Activated naive CD8-positive, alpha-beta T cell treated with anti-CD3 and anti-CD28 coated beads, Interleukin-2, amount 50 U/mL, for 16 hours (primary cell): ENCODE measurements around the gene CALML6.
"Not testable (repeated sequence)": the region's sequence is repeated elsewhere in the genome, so short reads cannot be mapped to it uniquely, and the experiment has no call there.

Source experiments
- DNase-seq: peaks from one replicate; pipeline ENCODE4 v3.0.0-alpha.2; 2020; ENCODE audit warnings: low read depth, low spot score

The CALML6 gene

GRCh38 chr1:1925437-1926345 lies 10.6 kb downstream of the CALML6 start:
- DNase-seq = no peak

GRCh38 chr1:1926346-1926811 lies 11.3 kb downstream of the CALML6 start:
- no peak for DNase-seq

GRCh38 chr1:1926886-1927660 lies 12.0 kb downstream of the CALML6 start:
- DNase-seq = no peak

- no peak for DNase-seq
These were observed 12.7 kb downstream of the CALML6 start for GRCh38 chr1:1927751-1928150.

GRCh38 chr1:1928231-1929101 lies 13.4 kb downstream of the CALML6 start:
- no peak for DNase-seq

- no peak for DNase-seq
These were observed 14.1 kb downstream of the CALML6 start for GRCh38 chr1:1929102-1929638.

- no peak for DNase-seq
These were observed 14.8 kb downstream of the CALML6 start for GRCh38 chr1:1929639-1930545.

- not testable (repeated sequence) for DNase-seq
These were observed 19.8 kb downstream of the CALML6 start for GRCh38 chr1:1934848-1935247.

GRCh38 chr1:1937061-1937460 lies 22.0 kb downstream of the CALML6 start:
- DNase-seq = no peak

GRCh38 chr1:1937549-1938275 lies 22.7 kb downstream of the CALML6 start:
- DNase-seq = no peak

- no peak for DNase-seq
These were observed 23.2 kb downstream of the CALML6 start for GRCh38 chr1:1938276-1938573.

GRCh38 chr1:1938613-1939295 lies 23.7 kb downstream of the CALML6 start:
- no peak for DNase-seq

- no peak for DNase-seq
These were observed 24.4 kb downstream of the CALML6 start for GRCh38 chr1:1939296-1940122.

- DNase-seq = no peak
These were observed 25.0 kb downstream of the CALML6 start for GRCh38 chr1:1940123-1940425.

GRCh38 chr1:1941211-1941841 lies 26.3 kb downstream of the CALML6 start:
- DNase-seq = no peak

- DNase-seq = no peak
These were observed 27.1 kb downstream of the CALML6 start for GRCh38 chr1:1941868-1942752.
